Kasumi-1 (cell line): Measurements from ENCODE around the gene RIN3.

Source experiments
- DNase-seq, 2 experiments: peaks; one replicate each; lab custom pipeline; 2025; lab: John Stamatoyannopoulos, UW

RIN3 gene

GRCh38 chr14:92513204-92513965, at the start of gene RIN3:
Gene RIN3, plus strand, starts transcription at chr14:92513781. Its CDS starts 152 bp downstream, at chr14:92513933.
- peak; percentile 39 to 59 for DNase-seq

- no peak for DNase-seq
Measured at GRCh38 chr14:92464156-92464555, 49.4 kb upstream of the RIN3 start.

GRCh38 chr14:92464716-92465115, 48.9 kb upstream of the RIN3 start:
- DNase-seq: no peak

GRCh38 chr14:92465353-92466055, 48.1 kb upstream of the RIN3 start:
- DNase-seq: no peak

GRCh38 chr14:92466059-92466458, 47.5 kb upstream of the RIN3 start:
- DNase-seq: no peak

- no peak for DNase-seq
Measured at GRCh38 chr14:92469515-92469914, 44.1 kb upstream of the RIN3 start.

- no peak for DNase-seq
Measured at GRCh38 chr14:92470215-92470614, 43.4 kb upstream of the RIN3 start.

GRCh38 chr14:92470811-92471210, 42.8 kb upstream of the RIN3 start:
- DNase-seq: no peak

GRCh38 chr14:92471919-92472318, 41.7 kb upstream of the RIN3 start:
- no peak for DNase-seq

- DNase-seq: peak; percentile 29 to 53
Measured at GRCh38 chr14:92472860-92473259, 40.7 kb upstream of the RIN3 start.

GRCh38 chr14:92473261-92473968, 40.2 kb upstream of the RIN3 start:
- no peak for DNase-seq

- no peak for DNase-seq
Measured at GRCh38 chr14:92473969-92474535, 39.5 kb upstream of the RIN3 start.

GRCh38 chr14:92475037-92475436, 38.5 kb upstream of the RIN3 start:
- DNase-seq: no peak

- DNase-seq: peak; percentile 61 to 64
Measured at GRCh38 chr14:92475451-92476187, 38.0 kb upstream of the RIN3 start.

GRCh38 chr14:92480856-92481255, 32.7 kb upstream of the RIN3 start:
- no peak for DNase-seq

- no peak for DNase-seq
Measured at GRCh38 chr14:92481386-92481785, 32.2 kb upstream of the RIN3 start.

GRCh38 chr14:92481811-92482555, 31.6 kb upstream of the RIN3 start:
- DNase-seq: no peak

- DNase-seq: no peak
Measured at GRCh38 chr14:92482621-92483319, 30.8 kb upstream of the RIN3 start.

- no peak for DNase-seq
Measured at GRCh38 chr14:92484132-92484823, 29.3 kb upstream of the RIN3 start.

GRCh38 chr14:92486881-92487280, 26.7 kb upstream of the RIN3 start:
- DNase-seq: no peak
